GM23248 (cell line): Measurements from ENCODE around the gene PGAP6.

Experiments
- EZH2 ChIP-seq: fragments of 200-600 bp; sonication (generic); IDR thresholded peaks from 2 replicates; pipeline ENCODE4 v1.6.1; 2018; ENCODE audit warnings: antibody characterized with exemption, mild to moderate bottlenecking; ENCODE audit not compliant: insufficient read depth, poor library complexity, severe bottlenecking
- EZH2phosphoT487 ChIP-seq: fragments of 200-600 bp; sonication (generic); IDR thresholded peaks from 2 replicates; pipeline ENCODE4 v1.6.1; 2018; ENCODE audit warnings: antibody characterized with exemption, moderate library complexity, mild to moderate bottlenecking, low read depth; ENCODE audit not compliant: insufficient read depth

DNA sequence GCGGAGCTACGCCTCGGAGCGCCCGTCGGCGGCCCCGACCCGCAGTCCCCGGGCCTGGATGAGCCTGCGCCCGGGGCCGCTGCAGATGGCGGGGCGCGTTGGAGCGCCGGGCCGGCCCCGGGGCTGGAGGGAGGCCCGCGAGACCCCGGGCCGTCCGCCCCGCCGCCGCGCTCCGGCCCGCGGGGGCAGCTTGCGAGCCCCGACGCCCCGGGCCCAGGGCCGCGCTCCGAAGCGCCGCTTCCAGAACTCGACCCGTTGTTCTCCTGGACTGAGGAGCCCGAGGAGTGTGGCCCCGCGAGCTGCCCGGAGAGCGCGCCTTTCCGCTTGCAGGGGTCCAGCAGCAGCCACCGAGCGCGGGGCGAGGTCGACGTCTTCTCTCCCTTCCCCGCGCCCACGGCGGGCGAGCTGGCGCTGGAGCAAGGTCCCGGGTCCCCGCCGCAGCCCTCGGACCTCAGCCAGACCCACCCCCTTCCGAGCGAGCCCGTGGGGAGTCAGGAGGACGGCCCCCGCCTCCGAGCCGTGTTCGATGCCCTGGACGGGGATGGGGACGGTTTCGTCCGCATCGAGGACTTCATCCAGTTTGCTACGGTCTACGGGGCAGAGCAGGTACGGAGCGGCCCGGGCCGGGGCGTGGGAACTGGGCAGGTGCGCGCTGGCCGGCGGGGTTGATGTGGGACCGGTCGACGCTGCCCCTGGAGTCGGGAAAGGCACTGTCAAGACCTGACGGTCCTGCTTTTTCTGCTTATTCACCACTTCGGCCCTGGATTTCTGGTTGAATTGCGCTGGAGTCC, 44.5 kb upstream of the PGAP6 start:
- TF ChIP-seq EZH2 (no peak), EZH2phosphoT487 (no peak)
